Tibial artery (tissue), 4 donors: Measurements from ENCODE around the gene CHN1.
A peak's percentile ranks its signal among the peaks of the same experiment; 100 is the strongest.

Experiments
- DNase-seq, 2 donors: peaks; one replicate each; pipeline ENCODE4 v3.0.0-alpha.2; 2019
- H3K27ac ChIP-seq, 2 donors: fragments of 200-600 bp; sonication (generic) in 1 of 2; 1 replicate in 1 of 2; 2 replicates in 1 of 2; pipeline ENCODE4 v1.5.1; 2018 to 2019; ENCODE audit warnings: mild to moderate bottlenecking in 1 of 2
- H3K27me3 ChIP-seq, 2 donors: fragments of 200-600 bp; sonication (generic) in 1 of 2; one replicate each; pipeline versions ENCODE4 v1.5.1 to v1.6.0; 2016 to 2019
- H3K36me3 ChIP-seq, 3 donors: fragments of 200-600 bp; sonication (generic) in 2 of 3; one replicate each; pipeline ENCODE4 v1.5.1; 2016 to 2019; ENCODE audit warnings: mild to moderate bottlenecking in 2 of 3
- H3K4me1 ChIP-seq, 4 donors: fragments of 200-600 bp; sonication (generic) in 2 of 4; 1 replicate in 3 of 4; 2 replicates in 1 of 4; pipeline ENCODE4 v1.5.1; 2016 to 2019
- H3K4me3 ChIP-seq, 2 donors: fragments of 200-600 bp; sonication (generic) in 1 of 2; 1 replicate in 1 of 2; 2 replicates in 1 of 2; pipeline ENCODE4 v1.5.1; 2018 to 2019; ENCODE audit warnings: mild to moderate bottlenecking in 2 of 2
- H3K9me3 ChIP-seq, 3 donors: fragments of 200-600 bp; sonication (generic) in 1 of 3; one replicate each; pipeline ENCODE4 v1.5.1; 2016 to 2019
- CTCF ChIP-seq, 2 experiments: fragments of 200-600 bp in 1 of 2; fragments of 450-650 bp in 1 of 2; IDR thresholded peaks; one replicate each; pipeline ENCODE4 v1.5.1; 2017 to 2019; ENCODE audit warnings: antibody characterized with exemption in 2 of 2, mild to moderate bottlenecking in 1 of 2, moderate library complexity in 1 of 2
- intact Hi-C: fragments of 100-400 bp; cut with DNase I; formaldehyde crosslinking; loops from one replicate; pipeline ENCODE4 v1.15.0; 2023; ENCODE audit warnings: low total_unique reads

The CHN1 gene

GRCh38 chr2:175007510-175007909, 2.3 kb upstream of the CHN1 start:
- no peak overlapping the region for H3K4me3 ChIP-seq

GRCh38 chr2:175006281-175006680, 1.1 kb upstream of the CHN1 start:
- H3K27ac ChIP-seq: peak overlapping the region; percentile 90 to 91
- peak overlapping the region in 1 of 2 donors; percentile 93 for H3K4me3 ChIP-seq
- no peaks in the 10 kb centered on the region for H3K9me3 ChIP-seq
- no peak for DNase-seq
- intact Hi-C loops: no loop called here
- H3K36me3 ChIP-seq: no peaks in the 10 kb centered on the region
- TF ChIP-seq CTCF (IDR thresholded peaks at IDR 0.05): no peak
- H3K4me1 ChIP-seq: peaks cover 0 to 68% (median 6%) of the 10 kb centered on the region in 4 donors
- no peaks in the 10 kb centered on the region for H3K27me3 ChIP-seq

More at GRCh38 chr2:175007510-175007909, 2.3 kb upstream of the CHN1 start:
- Histone ChIP-seq H3K27ac (peak overlapping the region; percentile 6 to 91), H3K36me3 (no peaks in the 10 kb centered on the region), H3K27me3 (no peaks in the 10 kb centered on the region), H3K9me3 (no peaks in the 10 kb centered on the region), H3K4me1 (peaks cover 0 to 65% (median 6%) of the 10 kb centered on the region in 4 donors)
- TF ChIP-seq CTCF (IDR thresholded peaks at IDR 0.05): no peak
- intact Hi-C loops: no loop called here
- DNase-seq: no peak

- Histone ChIP-seq H3K27ac (peak overlapping the region; percentile 90 to 91), H3K4me3 (peak overlapping the region; percentile 80 to 93), H3K9me3 (no peaks in the 10 kb centered on the region), H3K27me3 (no peaks in the 10 kb centered on the region), H3K4me1 (peaks cover 0 to 63% (median 6%) of the 10 kb centered on the region in 4 donors), H3K36me3 (no peaks in the 10 kb centered on the region)
- intact Hi-C loops: no loop called here
- no peak for DNase-seq
- TF ChIP-seq CTCF (IDR thresholded peaks at IDR 0.05): no peak
Measured at GRCh38 chr2:175005733-175006264, 618 bp upstream of the CHN1 start.

- peaks cover 0 to 51% (median 6%) of the 10 kb centered on the region in 4 donors for H3K4me1 ChIP-seq
- H3K27me3 ChIP-seq: no peaks in the 10 kb centered on the region
- H3K36me3 ChIP-seq: no peaks in the 10 kb centered on the region
- H3K4me3 ChIP-seq: peak overlapping the region; percentile 80 to 93
- no peaks in the 10 kb centered on the region for H3K9me3 ChIP-seq
- DNase-seq: no peak
- intact Hi-C loops: no loop called here
- H3K27ac ChIP-seq: peak overlapping the region; percentile 90 to 91
- TF ChIP-seq CTCF (IDR thresholded peaks at IDR 0.05): no peak
Measured at GRCh38 chr2:175004730-175004979, 526 bp downstream of the CHN1 start.

- TF ChIP-seq CTCF (IDR thresholded peaks at IDR 0.05): no peak
- peak overlapping the region; percentile 90 to 91 for H3K27ac ChIP-seq
- H3K4me1 ChIP-seq: peaks cover 0 to 46% (median 6%) of the 10 kb centered on the region in 4 donors
- H3K4me3 ChIP-seq: peak overlapping the region; percentile 80 to 93
- H3K27me3 ChIP-seq: no peaks in the 10 kb centered on the region
- no peaks in the 10 kb centered on the region for H3K9me3 ChIP-seq
- DNase-seq: no peak
- H3K36me3 ChIP-seq: no peaks in the 10 kb centered on the region
- intact Hi-C loops: no loop called here
Measured at GRCh38 chr2:175003875-175004729, 1.1 kb downstream of the CHN1 start.
